GM12891 (cell line): ENCODE data around the gene NSF.

Experiments used
- POLR2A ChIP-seq: IDR thresholded peaks from 2 replicates; pipeline ENCODE4 v1.6.1; 2011; ENCODE audit warnings: low read depth, low read length, control low read depth
- POLR2AphosphoS5 ChIP-seq: IDR thresholded peaks from 2 replicates; pipeline ENCODE4 v1.6.1; 2011; ENCODE audit warnings: low read depth, low read length, control low read depth

GRCh38 chr17:46758614-46759013, 168.1 kb downstream of the NSF start:
- TF ChIP-seq POLR2A (no peak), POLR2AphosphoS5 (no peak)
